ENCODE data around the gene PNMA8B.

- TF ChIP-seq TAF1 (IDR thresholded peaks at IDR 0.05; ENCODE audit: low read depth, low read length) (no peak), POLR2AphosphoS5 (IDR thresholded peaks at IDR 0.05; ENCODE audit: low read depth, low read length) (no peak), POLR2A (IDR thresholded peaks at IDR 0.05; ENCODE audit: low read depth, low read length) (no peak), SPI1 (IDR thresholded peaks at IDR 0.05; ENCODE audit: low read depth, low read length) (no peak), PAX5 (IDR thresholded peaks at IDR 0.05; ENCODE audit: insufficient read depth, low read length, severe bottlenecking) (no peak), POU2F2 (IDR thresholded peaks at IDR 0.05; ENCODE audit: low read depth, low read length) (no peak)
Observed at GRCh38 chr19:46530636-46531035, 35.0 kb upstream of the PNMA8B start.
